HG03095 (cell line): ENCODE measurements around the gene USP15.

Experiments
- ATAC-seq: cut with Tn5 transposase; IDR thresholded peaks from one replicate; pipeline ENCODE4 v1.9.1; 2021; ENCODE audit warnings: moderate library complexity; ENCODE audit not compliant: unreplicated experiment

USP15 gene

GRCh38 chr12:62259993-62260732, at the start of gene USP15:
Gene USP15, plus strand, starts transcription at chr12:62260404. Its CDS starts 11 bp downstream, at chr12:62260415.
- peak; percentile 77 for ATAC-seq

- ATAC-seq = peak; percentile 66
Measured at GRCh38 chr12:62210422-62210821, 49.8 kb upstream of the USP15 start.

GRCh38 chr12:62211510-62211909, 48.7 kb upstream of the USP15 start:
- no peak for ATAC-seq

- ATAC-seq = no peak
Measured at GRCh38 chr12:62214846-62215245, 45.4 kb upstream of the USP15 start.

- no peak for ATAC-seq
Measured at GRCh38 chr12:62215506-62215905, 44.7 kb upstream of the USP15 start.

- no peak for ATAC-seq
Measured at GRCh38 chr12:62217466-62218194, 42.6 kb upstream of the USP15 start.

- no peak for ATAC-seq
Measured at GRCh38 chr12:62221107-62221506, 39.1 kb upstream of the USP15 start.

GRCh38 chr12:62224601-62225000, 35.6 kb upstream of the USP15 start:
- no peak for ATAC-seq

GRCh38 chr12:62227091-62227490, 33.1 kb upstream of the USP15 start:
- no peak for ATAC-seq

GRCh38 chr12:62230652-62231051, 29.6 kb upstream of the USP15 start:
- no peak for ATAC-seq

- ATAC-seq = no peak
Measured at GRCh38 chr12:62232143-62232729, 28.0 kb upstream of the USP15 start.

GRCh38 chr12:62233805-62234204, 26.4 kb upstream of the USP15 start:
- ATAC-seq = no peak

- no peak for ATAC-seq
Measured at GRCh38 chr12:62239571-62239970, 20.6 kb upstream of the USP15 start.

GRCh38 chr12:62247281-62248045, 12.7 kb upstream of the USP15 start:
- no peak for ATAC-seq

- no peak for ATAC-seq
Measured at GRCh38 chr12:62248873-62249272, 11.3 kb upstream of the USP15 start.

GRCh38 chr12:62249419-62249818, 10.8 kb upstream of the USP15 start:
- no peak for ATAC-seq

GRCh38 chr12:62250671-62251608, 9.3 kb upstream of the USP15 start:
- peak; percentile 98 for ATAC-seq

GRCh38 chr12:62251609-62251958, 8.6 kb upstream of the USP15 start:
- peak; percentile 37 for ATAC-seq

GRCh38 chr12:62252576-62252975, 7.6 kb upstream of the USP15 start:
- ATAC-seq = no peak

- no peak for ATAC-seq
Measured at GRCh38 chr12:62254967-62255366, 5.2 kb upstream of the USP15 start.
